ENCODE data around the gene ARHGAP27. TPM values are rescaled to one million over a fixed set of nuclear protein-coding genes. Genes with fewer than 3 reads are reported as not detected.
"Not testable (repeated sequence)": the region's sequence is repeated elsewhere in the genome, so short reads cannot be mapped to it uniquely, and the experiment has no call there.

Gene ARHGAP27
- total and polyA plus RNA-seq, 2 of the 13 experiments (the other 11 are each of a cell fraction or from before 2014, with no cell fraction given), result 15.5 to 18.9 TPM

DNA sequence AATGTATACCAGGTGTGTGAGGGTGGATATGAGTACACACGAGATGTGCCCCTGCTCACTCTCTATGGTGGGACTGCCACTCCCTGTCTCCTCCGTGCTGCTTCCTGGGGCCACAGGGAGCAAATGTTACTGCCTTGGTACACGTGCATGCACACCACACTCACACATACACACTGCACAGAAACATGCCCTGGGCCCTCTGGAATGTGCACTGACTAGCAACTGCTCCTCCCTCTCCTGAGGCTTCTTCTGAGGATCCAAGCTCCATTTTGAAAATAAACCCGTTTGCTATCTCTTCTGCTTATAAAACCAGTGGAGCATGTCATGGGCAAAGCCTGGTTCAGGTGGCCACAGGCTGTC is 36.5 kb upstream of the ARHGAP27 start:
- FAIRE-seq; POLR2A ChIA-PET; H3K27ac ChIP-seq (ENCODE audit: extremely low read length, insufficient read depth, low read length); H3K27me3 ChIP-seq (ENCODE audit: control insufficient read depth in 1 of 2, insufficient read depth in 2 of 2, low read length in 2 of 2); H3K4me3 ChIP-seq (replicated peaks in 1 of 3; ENCODE audit: insufficient read depth in 1 of 3, low read depth in 2 of 3, low read length in 3 of 3); H3K79me2 ChIP-seq (ENCODE audit: insufficient read depth, low read length); H3K4me2 ChIP-seq (ENCODE audit: low read depth, low read length); CTCF ChIA-PET (ENCODE audit: low intra/inter-chr PET ratio, low total read pairs); intact Hi-C loops (cut with micrococcal nuclease; ENCODE audit: unreplicated experiment); H3K9ac ChIP-seq (ENCODE audit: insufficient read depth, low read depth, low read length); H3K36me3 ChIP-seq (replicated peaks in 1 of 2; ENCODE audit: control insufficient read depth in 1 of 2, insufficient read depth in 2 of 2, low read length in 2 of 2); DNase-seq (ENCODE audit: low spot score); H4K20me1 ChIP-seq (ENCODE audit: insufficient read depth, low read length); ATAC-seq; in situ Hi-C loops (cut with HindIII; ENCODE audit: extremely low pct_ligation_motif_present, low pct_unique_long_range_greater_than_20kb); BruUV-seq (replicated peaks); H2AFZ ChIP-seq (ENCODE audit: low read length); H3K9me3 ChIP-seq (ENCODE audit: low read length): not testable (repeated sequence)
- H3K4me1 ChIP-seq (ENCODE audit: insufficient read depth, low read length), result peaks cover 10% of the 10 kb centered on the region
- 88% methylated on average over 3 of the region's 4 CpGs for WGBS (ENCODE audit: low lambda C conversion rate)

DNA sequence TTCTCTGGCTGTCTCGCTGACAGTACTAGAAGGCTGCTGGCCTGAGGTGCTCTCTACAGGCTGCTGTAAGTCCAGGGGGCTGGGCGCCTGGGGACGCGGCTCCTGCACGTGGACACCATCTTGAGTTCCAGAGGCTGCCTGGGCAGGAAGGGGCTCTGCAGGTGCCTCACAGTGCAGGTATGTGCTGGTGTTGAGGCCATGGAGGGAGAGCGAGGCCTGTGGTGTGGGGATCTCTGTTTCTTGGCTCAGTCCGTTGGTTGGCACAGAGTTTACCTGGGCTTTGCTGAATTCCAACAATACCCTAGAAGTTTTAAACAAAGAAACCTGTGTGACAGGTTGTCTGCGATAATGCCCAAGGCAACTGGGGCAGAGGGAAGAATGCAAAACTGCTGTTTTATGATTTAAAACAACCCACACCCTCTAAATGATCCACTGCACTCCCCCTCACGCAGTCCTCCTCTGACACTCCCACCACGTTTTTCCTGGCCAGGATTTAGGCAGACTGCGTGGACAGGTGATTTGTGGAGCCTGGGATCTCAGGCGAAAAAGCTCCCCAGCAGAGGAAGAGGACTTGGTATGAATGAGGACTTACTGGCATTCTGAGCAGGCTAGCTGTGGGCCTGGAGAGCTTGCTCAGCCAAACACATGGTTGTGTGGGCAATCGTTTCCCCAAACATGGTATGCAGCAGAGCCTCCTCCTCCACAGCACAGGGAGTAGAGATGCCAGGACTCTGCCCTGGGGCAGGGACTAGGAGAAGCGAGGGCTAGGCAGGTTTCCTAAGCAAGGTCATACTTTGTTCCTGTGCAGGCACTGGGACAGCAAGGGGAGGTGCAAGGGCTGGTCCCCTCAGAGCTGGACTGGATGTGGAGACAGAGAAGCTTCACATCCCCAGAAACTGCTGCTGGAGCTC is 35.9 kb upstream of the ARHGAP27 start:
- FAIRE-seq; CTCF ChIA-PET (ENCODE audit: low intra/inter-chr PET ratio, low total read pairs); in situ Hi-C loops (cut with HindIII; ENCODE audit: extremely low pct_ligation_motif_present, low pct_unique_long_range_greater_than_20kb): not testable (repeated sequence)

More for the DNA sequence above, 35.9 kb upstream of the ARHGAP27 start:
- H3K9ac ChIP-seq (ENCODE audit: insufficient read depth, low read depth, low read length); ATAC-seq; H3K36me3 ChIP-seq (replicated peaks in 1 of 2; ENCODE audit: control insufficient read depth in 1 of 2, insufficient read depth in 2 of 2, low read length in 2 of 2); H3K4me2 ChIP-seq (ENCODE audit: low read depth, low read length); H3K4me3 ChIP-seq (replicated peaks in 1 of 3; ENCODE audit: insufficient read depth in 1 of 3, low read depth in 2 of 3, low read length in 3 of 3); DNase-seq (ENCODE audit: low spot score); POLR2A ChIA-PET; H4K20me1 ChIP-seq (ENCODE audit: insufficient read depth, low read length); BruUV-seq (replicated peaks); H3K27me3 ChIP-seq (ENCODE audit: control insufficient read depth in 1 of 2, insufficient read depth in 2 of 2, low read length in 2 of 2); H3K9me3 ChIP-seq (ENCODE audit: low read length); H3K27ac ChIP-seq (ENCODE audit: extremely low read length, insufficient read depth, low read length); H3K79me2 ChIP-seq (ENCODE audit: insufficient read depth, low read length); intact Hi-C loops (cut with micrococcal nuclease; ENCODE audit: unreplicated experiment); H2AFZ ChIP-seq (ENCODE audit: low read length): not testable (repeated sequence)
- peaks cover 10% of the 10 kb centered on the region for H3K4me1 ChIP-seq (ENCODE audit: insufficient read depth, low read length)
- 94% methylated on average over 13 of the region's 14 CpGs for WGBS (ENCODE audit: low lambda C conversion rate)

Data from HepG2 (cell line).